GM19351 (cell line): ENCODE measurements around the gene LRFN4.

Source experiments
- ATAC-seq: cut with Tn5 transposase; IDR thresholded peaks from one replicate; pipeline ENCODE4 v1.9.1; 2021; ENCODE audit warnings: mild to moderate bottlenecking, moderate library complexity; ENCODE audit not compliant: unreplicated experiment

The LRFN4 gene

GRCh38 chr11:66857927-66858185, 992 bp downstream of the LRFN4 start:
- ATAC-seq, result no peak

- no peak for ATAC-seq
These were observed 1.5 kb downstream of the LRFN4 start for GRCh38 chr11:66858186-66858938.

GRCh38 chr11:66858939-66859685, 2.2 kb downstream of the LRFN4 start:
- no peak for ATAC-seq

GRCh38 chr11:66859686-66860448, 3.0 kb downstream of the LRFN4 start:
- ATAC-seq, result no peak

GRCh38 chr11:66860449-66860831, 3.6 kb downstream of the LRFN4 start:
- ATAC-seq, result no peak

- no peak for ATAC-seq
These were observed 4.3 kb downstream of the LRFN4 start for GRCh38 chr11:66861038-66861773.

GRCh38 chr11:66861774-66862558, 5.1 kb downstream of the LRFN4 start:
- ATAC-seq, result no peak

GRCh38 chr11:66862559-66863037, 5.7 kb downstream of the LRFN4 start:
- no peak for ATAC-seq

- no peak for ATAC-seq
These were observed 6.7 kb downstream of the LRFN4 start for GRCh38 chr11:66863428-66864125.

- ATAC-seq, result no peak
These were observed 7.5 kb downstream of the LRFN4 start for GRCh38 chr11:66864172-66864901.

GRCh38 chr11:66864924-66865697, 8.2 kb downstream of the LRFN4 start:
- ATAC-seq, result no peak

GRCh38 chr11:66866007-66866406, 9.1 kb downstream of the LRFN4 start:
- ATAC-seq, result no peak

- ATAC-seq, result no peak
These were observed 9.7 kb downstream of the LRFN4 start for GRCh38 chr11:66866511-66866986.

- no peak for ATAC-seq
These were observed 10.7 kb downstream of the LRFN4 start for GRCh38 chr11:66867425-66868040.

GRCh38 chr11:66868082-66868725, 11.3 kb downstream of the LRFN4 start:
- no peak for ATAC-seq

GRCh38 chr11:66868726-66869566, 12.1 kb downstream of the LRFN4 start:
- peak; percentile 79 for ATAC-seq
